OCI-LY3 (cell line): Measurements from ENCODE around the gene IFFO2.

Experiments used
- H2AFZ ChIP-seq: fragments of 200-600, 300-600 bp; shearing (Covaris generic); 2 replicates; pipeline ENCODE4 v1.6.0; 2014; ENCODE audit warnings: antibody characterized with exemption, low read depth, low read length
- H3K27ac ChIP-seq: fragments of 200-600, 300-600 bp; sonication (generic); 2 replicates; pipeline ENCODE4 v1.5.1; 2014; ENCODE audit warnings: mild to moderate bottlenecking, low read length, moderate library complexity, mixed read lengths
- H3K27me3 ChIP-seq: fragments of 200-600, 300-600 bp; sonication (generic); 2 replicates; pipeline ENCODE4 v1.6.1; 2014; ENCODE audit warnings: low read depth, low read length, mixed read lengths
- H3K36me3 ChIP-seq: fragments of 200-600, 300-600 bp; sonication (generic); replicated peaks from 2 replicates; pipeline ENCODE3; 2014; ENCODE audit warnings: low read depth, low read length, mixed read lengths
- H3K4me1 ChIP-seq: fragments of 300-600, 200-600 bp; sonication (generic); 2 replicates; pipeline ENCODE4 v1.6.1; 2014; ENCODE audit warnings: low read length, mixed read lengths
- H3K4me2 ChIP-seq: fragments of 200-600, 300-600 bp; sonication (generic); 2 replicates; pipeline ENCODE4 v1.6.1; 2014; ENCODE audit warnings: low read length, mixed read lengths
- H3K4me3 ChIP-seq: fragments of 300-600, 200-600 bp; sonication (generic); 2 replicates; pipeline ENCODE4 v1.5.1; 2014; ENCODE audit warnings: antibody characterized with exemption, mild to moderate bottlenecking, low read length, moderate library complexity
- H3K79me2 ChIP-seq: fragments of 300-600, 200-600 bp; shearing (Covaris generic); 2 replicates; pipeline ENCODE4 v1.6.1; 2014; ENCODE audit warnings: mild to moderate bottlenecking, low read length, mixed read lengths
- H3K9ac ChIP-seq: fragments of 300-600, 200-600 bp; shearing (Covaris generic); 2 replicates; pipeline ENCODE4 v1.6.0; 2014; ENCODE audit warnings: mild to moderate bottlenecking, low read length, moderate library complexity
- H3K9me3 ChIP-seq: fragments of 200-600, 300-600 bp; shearing (Covaris generic); 2 replicates; pipeline ENCODE4 v1.6.1; 2014; ENCODE audit warnings: low read length, mixed read lengths; ENCODE audit not compliant: insufficient read depth
- H4K20me1 ChIP-seq: fragments of 200-600, 300-600 bp; sonication (generic); 2 replicates; pipeline ENCODE4 v1.6.1; 2016; ENCODE audit warnings: low read length, mixed read lengths; ENCODE audit not compliant: insufficient read depth
- CTCF ChIP-seq: fragments of 200-600, 300-600 bp; sonication (generic); IDR thresholded peaks from 2 replicates; pipeline ENCODE4 v1.5.1; 2014; ENCODE audit warnings: antibody characterized with exemption, low read length, low read depth
- EZH2phosphoT487 ChIP-seq: fragments of 200-600 bp; shearing (Covaris generic); IDR thresholded peaks from 2 replicates; pipeline ENCODE4 v1.6.1; 2018; ENCODE audit warnings: antibody characterized with exemption, mixed run types, low read depth

The IFFO2 gene

GRCh38 chr1:18999359-18999758, 42.9 kb upstream of the IFFO2 start:
- Histone ChIP-seq H3K27me3 (no peaks in the 10 kb centered on the region; the same call in 1 of the 2 replicates), H3K4me3 (no peak overlapping the region), H4K20me1 (no peaks in the 10 kb centered on the region), H2AFZ (no peak overlapping the region), H3K36me3 (no peaks in the 10 kb centered on the region), H3K9me3 (no peaks in the 10 kb centered on the region), H3K79me2 (no peaks in the 10 kb centered on the region), H3K4me1 (no peaks in the 10 kb centered on the region), H3K4me2 (no peak overlapping the region), H3K9ac (no peak overlapping the region), H3K27ac (no peak overlapping the region)
- TF ChIP-seq CTCF (no peak), EZH2phosphoT487 (no peak)

DNA sequence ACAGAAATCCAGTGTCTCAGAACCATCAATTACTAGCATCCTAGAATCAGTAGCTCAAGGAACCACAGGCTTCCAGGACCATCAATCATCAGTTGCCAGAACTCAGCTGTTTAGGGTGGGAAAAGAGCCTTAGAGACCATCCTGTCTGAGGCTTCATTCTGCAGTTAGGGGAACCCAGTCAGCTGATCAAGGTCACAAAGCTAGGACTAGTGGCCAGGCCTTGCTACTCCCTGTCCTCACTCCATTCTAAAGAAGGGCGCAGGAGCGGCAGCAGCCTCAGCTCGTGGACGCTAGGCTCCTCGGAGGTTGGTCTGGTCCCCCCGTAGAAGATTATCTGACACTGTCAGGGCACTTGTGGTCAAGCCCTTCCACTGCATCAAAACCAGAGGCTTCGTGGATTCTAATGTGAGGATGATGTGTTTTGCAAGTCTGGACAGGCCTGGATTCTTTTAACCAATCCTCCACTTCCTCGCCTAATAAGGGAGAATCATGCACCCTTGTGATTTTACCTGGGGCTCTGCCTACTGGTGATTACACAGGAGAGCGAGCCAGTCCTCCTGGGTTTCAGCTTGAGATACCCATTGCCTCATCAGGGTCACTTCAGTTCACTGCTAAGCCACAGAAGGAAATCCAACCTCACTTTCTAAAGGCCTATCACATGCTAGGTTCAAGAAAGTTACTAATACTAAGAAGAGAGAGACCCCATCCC, 41.7 kb upstream of the IFFO2 start:
- Histone ChIP-seq H3K27me3 (no peaks in the 10 kb centered on the region; the same call in 1 of the 2 replicates), H3K36me3 (no peaks in the 10 kb centered on the region), H4K20me1 (no peaks in the 10 kb centered on the region), H3K4me2 (no peak overlapping the region), H3K4me1 (no peaks in the 10 kb centered on the region), H2AFZ (no peak overlapping the region), H3K79me2 (no peaks in the 10 kb centered on the region), H3K27ac (no peak overlapping the region), H3K9ac (no peak overlapping the region), H3K9me3 (no peaks in the 10 kb centered on the region), H3K4me3 (no peak overlapping the region)
- TF ChIP-seq CTCF: no peak
- no peak for TF ChIP-seq EZH2phosphoT487

GRCh38 chr1:18997508-18997907, 41.0 kb upstream of the IFFO2 start:
- H2AFZ ChIP-seq: no peak overlapping the region
- H3K27me3 ChIP-seq: no peaks in the 10 kb centered on the region; the same call in 1 of the 2 replicates
- H4K20me1 ChIP-seq: no peaks in the 10 kb centered on the region
- H3K9me3 ChIP-seq: no peaks in the 10 kb centered on the region
- no peaks in the 10 kb centered on the region for H3K79me2 ChIP-seq
- no peak overlapping the region for H3K4me2 ChIP-seq
- H3K36me3 ChIP-seq: no peaks in the 10 kb centered on the region
- no peak overlapping the region for H3K27ac ChIP-seq
- H3K4me1 ChIP-seq: no peaks in the 10 kb centered on the region
- no peak for TF ChIP-seq CTCF
- no peak for TF ChIP-seq EZH2phosphoT487
- no peak overlapping the region for H3K9ac ChIP-seq
- no peak overlapping the region for H3K4me3 ChIP-seq

DNA sequence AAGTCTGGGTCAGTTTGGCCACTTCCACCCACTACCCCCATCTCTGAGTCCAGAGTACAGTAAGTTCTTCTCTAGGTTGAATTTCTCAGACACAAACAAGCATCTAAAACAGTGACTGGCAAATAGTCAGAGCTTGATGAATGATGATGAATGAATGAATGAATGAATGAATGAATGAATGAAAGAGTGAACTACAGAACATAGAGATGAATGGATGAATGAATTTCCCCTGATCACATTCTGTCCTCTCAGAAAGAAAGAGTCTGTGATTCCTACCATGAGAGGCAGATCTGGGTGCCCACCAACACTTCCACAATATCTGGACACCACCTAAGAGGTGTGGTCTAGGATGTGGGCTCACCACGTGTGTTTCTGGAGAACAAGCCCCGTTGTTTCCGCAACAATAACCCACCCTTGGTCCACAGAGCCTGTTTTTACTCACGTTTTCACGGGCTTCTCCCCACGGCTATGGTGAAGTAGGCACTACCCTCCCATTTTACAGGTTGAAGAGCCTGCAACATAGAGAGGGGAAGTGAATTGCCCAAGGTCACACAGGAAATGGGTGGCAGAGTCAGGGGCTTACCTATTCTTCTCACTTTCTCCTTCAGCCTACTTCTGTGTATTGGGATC, 40.2 kb upstream of the IFFO2 start:
- H3K36me3 ChIP-seq: no peaks in the 10 kb centered on the region
- no peaks in the 10 kb centered on the region for H3K4me1 ChIP-seq
- H3K9ac ChIP-seq: no peak overlapping the region
- no peaks in the 10 kb centered on the region for H3K9me3 ChIP-seq
- no peaks in the 10 kb centered on the region; the same call in 1 of the 2 replicates for H3K27me3 ChIP-seq
- no peak for TF ChIP-seq EZH2phosphoT487
- H3K79me2 ChIP-seq: no peaks in the 10 kb centered on the region
- no peak overlapping the region for H3K4me3 ChIP-seq
- no peak overlapping the region for H2AFZ ChIP-seq
- no peaks in the 10 kb centered on the region for H4K20me1 ChIP-seq
- no peak overlapping the region for H3K4me2 ChIP-seq
- no peak overlapping the region for H3K27ac ChIP-seq
